Effector CD8-positive, alpha-beta T cell (primary cell): ENCODE results near the gene GRK3.
"Not testable (repeated sequence)": the region's sequence is repeated elsewhere in the genome, so short reads cannot be mapped to it uniquely, and the experiment has no call there.

Source experiments
- DNase-seq: peaks from one replicate; lab custom pipeline; 2025; lab: John Stamatoyannopoulos, UW

GRK3 gene

DNA sequence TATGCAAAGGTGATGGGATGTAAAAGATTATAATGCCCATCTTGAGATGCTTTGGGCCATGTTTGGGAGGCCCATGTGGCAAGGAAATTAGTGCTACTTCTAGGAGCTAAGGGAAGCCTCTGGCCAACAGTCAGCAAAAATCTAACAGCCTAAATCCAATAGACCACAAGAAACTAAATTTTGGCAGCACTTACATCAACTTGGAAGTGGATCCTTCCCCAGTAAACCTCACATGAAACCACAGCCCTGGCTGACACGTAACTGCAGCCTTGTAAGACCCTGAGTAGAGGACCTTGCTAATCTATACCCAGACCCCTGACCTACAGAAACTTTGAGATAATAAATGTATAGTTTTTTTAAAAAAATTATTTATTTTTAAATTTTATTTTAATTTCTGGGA is 13.1 kb upstream of the GRK3 start:
- DNase-seq, result no peak

DNA sequence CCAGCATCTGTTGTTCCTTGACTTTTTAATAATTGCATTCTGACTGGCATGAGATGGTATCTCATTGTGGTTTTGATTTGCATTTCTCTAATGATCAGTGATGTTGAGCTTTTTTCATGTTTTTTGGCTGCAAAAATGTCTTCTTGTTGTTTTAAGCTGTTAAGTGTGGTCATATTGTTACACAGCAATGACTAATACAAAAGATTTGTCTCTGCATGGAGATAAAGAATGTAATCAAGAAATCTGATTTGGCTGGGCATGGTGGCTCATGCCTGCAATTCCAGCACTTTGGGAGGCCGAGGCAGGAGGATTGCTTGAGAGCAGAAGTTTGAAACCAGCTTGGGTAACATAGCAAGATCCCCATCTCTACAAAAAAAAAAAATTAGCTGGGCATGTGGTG is 12.1 kb upstream of the GRK3 start:
- not testable (repeated sequence) for DNase-seq

DNA sequence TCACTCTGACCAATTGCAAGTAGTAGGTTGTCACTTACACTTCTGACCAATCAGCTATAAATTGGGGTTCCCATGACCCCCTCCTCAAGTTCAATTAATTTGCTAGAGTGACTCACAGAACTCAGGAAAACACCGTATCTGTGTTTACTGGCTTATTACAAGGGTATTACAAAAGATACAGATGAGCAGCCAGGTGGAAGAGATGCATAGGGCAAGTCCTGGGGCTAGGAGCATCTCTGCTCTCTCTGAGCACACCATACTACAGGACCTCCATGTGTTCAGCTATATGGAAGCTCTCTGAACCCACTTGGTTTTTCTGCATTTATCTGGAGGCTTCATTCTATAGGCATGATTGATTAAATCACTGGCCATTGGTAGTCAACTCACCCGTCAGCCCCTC is 11.3 kb upstream of the GRK3 start:
- no peak for DNase-seq

DNA sequence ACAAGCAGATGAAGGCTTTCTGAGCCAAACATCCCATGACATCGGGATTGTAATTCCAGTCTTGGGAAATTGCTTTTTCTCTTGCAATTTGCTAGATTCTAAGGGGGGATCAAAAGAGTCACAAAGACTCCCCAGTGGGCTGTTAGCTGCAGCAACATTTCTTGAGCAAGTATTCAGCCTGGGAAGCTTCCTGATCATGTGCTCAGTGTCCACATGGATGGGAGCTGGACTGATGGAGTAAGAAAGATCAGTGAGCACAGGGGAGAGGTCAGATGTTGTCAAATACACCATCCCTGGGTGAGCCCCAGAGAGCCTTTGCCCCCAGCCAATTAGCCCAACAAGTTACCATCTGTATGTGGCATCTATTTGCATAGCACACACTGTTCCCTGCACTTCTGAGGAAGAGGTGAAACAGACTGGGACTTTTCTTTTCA is 10.2 kb upstream of the GRK3 start:
- no peak for DNase-seq

DNA sequence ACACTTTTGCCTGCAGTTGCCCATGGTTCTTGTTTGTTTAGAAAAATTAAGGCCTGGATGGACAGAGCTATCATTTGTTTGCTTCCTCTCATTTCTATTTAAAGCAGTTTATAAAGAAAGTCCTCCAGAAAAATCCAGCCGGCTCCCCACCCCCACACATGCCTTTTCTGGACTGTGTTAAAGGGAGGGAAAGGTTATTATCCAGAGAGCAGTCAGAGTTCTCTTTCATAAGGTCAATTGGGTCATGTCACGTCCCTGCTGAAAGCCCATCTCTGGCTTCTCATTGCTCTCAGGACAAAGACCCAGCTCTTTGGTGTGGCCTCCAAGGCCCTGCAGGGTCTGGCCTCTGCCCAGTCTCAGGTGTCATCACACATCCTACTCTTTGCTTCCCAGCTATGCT is 9.8 kb upstream of the GRK3 start:
- DNase-seq, result no peak

DNA sequence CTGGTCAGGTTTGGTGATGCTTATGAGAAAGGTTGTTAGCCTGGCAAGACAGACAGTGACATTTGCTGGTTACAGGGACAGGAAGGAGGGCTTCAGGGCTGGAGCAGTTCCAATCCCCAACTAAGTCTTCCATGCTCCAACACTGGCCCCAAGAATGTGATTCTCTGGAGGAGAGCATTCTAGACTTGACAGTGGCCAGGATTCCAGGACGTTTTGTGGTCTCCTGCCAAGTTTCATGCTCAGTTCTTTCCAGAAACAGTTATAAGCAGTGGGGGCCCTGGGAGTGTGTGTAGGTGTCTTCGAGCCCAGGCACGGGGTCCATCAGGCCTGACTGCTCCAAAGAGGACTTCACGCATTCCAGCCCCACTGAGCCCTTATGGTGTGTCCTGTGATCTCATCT is 8.9 kb upstream of the GRK3 start:
- DNase-seq, result no peak

DNA sequence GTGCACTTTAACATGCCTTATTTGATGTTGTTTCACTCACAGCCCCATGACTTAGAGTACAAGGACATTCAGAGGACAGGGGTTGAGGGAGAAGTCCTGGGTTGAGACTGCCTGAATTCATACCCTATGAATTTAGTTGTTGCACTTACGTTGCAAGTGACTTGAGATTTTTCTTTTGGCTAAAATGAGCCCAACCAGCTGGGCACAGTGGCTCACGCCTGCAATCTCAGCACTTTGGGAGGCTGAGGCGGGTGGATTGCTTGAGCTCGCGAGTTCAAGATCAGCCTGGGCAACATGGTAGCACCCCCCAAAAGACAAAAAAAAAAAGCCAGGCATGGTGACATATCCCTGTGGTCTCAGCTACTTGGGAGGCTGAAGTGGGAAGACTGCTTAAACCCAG is 7.3 kb upstream of the GRK3 start:
- DNase-seq, result no peak

DNA sequence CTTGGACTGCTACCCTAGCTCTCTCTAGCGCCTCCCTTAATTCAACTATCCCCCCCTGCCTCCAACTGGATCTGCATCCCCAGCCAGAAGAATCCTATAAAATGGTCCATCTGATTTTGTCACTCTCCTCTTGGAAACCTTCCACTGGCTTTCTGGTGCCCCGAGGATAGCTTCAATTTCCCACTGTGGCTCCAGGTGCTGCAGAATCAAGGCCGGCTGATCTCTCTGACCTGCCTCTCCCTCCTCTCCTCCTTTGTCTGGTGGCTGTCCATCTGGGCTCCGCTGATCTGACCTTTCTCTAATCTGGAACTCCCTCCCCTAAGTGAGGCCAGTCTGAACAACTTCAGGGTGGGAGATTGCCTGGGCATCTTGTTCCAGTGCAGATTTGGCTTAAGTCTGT is 6.1 kb upstream of the GRK3 start:
- no peak for DNase-seq

DNA sequence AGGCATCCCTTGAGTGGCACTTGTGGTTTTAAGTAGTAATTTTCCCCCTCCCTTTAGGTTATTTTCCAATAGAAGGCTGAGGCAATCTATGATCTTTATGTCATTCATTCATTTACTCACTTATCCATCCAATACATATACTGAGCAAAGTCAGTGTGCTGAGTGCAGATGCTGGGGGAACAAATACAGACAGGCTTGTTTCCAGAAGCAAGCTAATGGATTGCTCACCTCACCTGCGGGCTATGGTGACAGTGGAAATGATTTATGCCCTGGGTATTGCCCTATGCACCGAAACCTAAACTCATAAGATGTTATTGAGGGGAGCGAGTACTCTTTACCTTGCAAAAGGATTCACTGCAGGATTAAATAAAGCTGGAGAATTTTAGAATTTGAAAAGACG is 4.6 kb upstream of the GRK3 start:
- not testable (repeated sequence) for DNase-seq

DNA sequence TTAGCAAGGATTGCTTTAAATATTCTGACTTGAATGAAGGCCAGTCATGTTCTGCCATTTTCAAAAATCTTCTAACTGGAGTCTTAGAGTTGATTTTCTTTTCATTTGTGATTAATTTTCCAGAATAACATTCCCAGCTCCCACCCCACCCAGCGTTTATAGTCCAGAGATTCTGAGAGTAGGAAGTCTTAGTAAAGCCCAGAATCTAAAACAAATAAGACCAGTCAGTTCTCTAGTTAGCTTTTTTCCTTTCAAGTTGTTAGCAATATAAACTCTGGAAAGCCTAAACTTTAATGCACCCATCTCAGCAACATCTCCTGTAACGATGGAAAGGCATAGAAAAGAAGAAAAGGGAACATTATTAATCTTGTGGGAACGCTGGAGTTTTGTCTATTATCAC is 3.3 kb upstream of the GRK3 start:
- DNase-seq, result not testable (repeated sequence)

DNA sequence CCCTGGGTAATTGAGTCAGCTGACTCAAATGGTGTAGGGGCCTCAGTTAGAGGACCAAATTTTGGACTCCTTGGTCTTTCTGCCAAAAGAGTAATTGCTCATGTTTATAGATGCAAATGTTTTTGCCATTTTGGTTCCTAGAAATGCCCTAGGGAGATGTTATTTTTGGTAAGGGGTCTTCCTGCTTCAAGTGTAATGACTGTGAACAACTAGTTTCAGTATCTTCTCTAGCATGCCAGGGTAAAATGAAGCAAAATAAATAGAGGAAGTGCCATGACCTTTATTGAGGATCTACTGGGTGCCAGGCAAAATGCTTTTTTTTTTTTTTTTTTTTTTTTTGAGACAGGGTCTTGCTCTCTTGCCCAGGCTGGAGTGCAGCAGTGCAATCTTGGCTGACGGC is 2.5 kb upstream of the GRK3 start:
- not testable (repeated sequence) for DNase-seq

DNA sequence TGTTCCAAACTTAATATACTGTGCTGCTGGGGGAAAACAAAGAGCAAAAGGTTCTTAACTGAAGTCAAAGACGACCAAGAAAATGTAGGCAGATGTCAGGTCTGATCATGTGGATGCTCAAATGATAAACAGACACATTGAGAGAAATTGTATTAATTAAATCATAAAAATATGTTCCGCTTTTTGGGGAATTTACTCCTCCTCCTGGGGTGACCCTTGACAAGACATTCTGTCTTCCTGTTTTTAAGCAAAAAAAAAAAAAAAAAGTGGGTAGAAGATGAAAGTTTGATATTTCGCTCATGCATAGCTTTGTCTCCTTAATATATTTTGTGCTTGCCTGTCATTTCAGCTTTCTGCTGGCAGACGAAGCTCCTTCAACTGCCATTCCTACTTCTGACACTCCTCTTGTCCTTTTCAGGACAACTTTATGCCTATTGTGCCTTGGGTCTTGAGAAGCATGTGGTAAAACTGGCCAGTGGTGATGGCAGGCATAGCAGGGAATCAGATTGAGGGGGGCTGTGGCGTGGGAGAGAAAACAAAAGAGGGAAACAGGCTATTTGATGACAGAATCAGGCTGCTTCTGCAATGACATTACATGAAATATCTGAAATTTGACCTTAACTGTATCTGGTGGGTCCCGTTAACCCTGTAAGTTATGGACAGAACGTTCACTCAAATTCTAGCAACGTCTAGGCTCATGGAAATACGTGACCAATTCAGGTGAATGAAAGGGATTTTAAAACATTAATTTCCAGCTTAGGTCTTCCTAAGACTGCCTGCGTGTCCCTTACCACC is 1.3 kb upstream of the GRK3 start:
- not testable (repeated sequence) for DNase-seq

DNA sequence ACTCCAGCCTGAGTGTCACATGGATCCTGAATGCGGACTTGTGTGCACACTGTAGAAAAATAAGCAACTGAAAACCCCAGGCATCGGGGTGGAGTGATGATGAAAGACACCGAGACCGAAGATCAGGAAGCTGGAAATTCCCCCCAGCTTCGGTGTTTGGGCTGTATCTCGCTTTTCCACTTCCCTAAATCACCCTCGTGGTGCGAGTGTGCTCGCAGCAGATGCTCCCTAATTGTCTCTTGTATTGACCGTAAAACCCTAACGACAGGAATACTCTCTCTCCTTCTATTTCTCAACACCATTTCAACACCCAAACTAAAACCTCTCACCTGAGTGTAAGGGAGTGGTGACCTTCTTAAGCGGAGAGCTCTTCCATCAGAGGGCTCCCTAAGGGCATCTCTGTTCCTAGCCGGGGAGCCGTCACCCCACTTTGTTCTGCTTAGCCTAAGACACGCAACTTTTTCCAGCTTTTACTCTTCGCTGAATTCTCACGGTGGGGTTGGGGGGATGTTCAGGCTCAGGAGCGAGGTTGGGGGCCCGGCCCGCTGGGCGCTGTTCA is 635 bp upstream of the GRK3 start:
- DNase-seq, result no peak

DNA sequence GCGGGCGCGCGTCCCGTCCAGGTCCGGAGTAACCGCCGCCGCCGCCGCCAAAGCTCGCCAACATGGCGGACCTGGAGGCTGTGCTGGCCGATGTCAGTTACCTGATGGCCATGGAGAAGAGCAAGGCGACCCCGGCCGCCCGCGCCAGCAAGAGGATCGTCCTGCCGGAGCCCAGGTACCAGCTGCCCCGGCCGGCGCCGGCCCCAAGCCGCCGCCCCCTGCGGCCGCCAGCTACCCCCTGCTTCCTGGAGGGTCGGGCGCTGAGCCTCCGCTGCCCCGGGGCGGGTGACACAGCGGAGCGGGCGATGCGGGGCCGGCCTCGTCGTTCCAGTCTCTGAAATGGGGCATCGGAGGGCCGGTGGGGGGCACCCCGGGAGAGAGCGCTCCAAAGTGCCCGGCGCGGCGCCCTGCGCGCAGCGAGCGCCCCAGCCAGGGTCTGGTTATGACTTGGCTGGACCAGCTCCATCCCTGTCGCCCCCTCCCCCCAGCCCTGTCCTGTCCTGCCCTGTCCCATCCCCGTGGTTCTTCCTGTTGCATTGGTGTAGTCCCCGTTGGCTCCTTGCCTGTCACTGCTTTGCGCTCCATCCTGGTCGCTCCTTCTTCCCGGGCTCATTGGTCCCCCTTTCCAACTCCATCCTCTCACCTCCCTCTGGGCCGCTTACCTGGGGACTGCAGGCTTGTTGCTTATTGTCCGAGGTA is 653 bp downstream of the GRK3 start:
- no peak for DNase-seq

DNA sequence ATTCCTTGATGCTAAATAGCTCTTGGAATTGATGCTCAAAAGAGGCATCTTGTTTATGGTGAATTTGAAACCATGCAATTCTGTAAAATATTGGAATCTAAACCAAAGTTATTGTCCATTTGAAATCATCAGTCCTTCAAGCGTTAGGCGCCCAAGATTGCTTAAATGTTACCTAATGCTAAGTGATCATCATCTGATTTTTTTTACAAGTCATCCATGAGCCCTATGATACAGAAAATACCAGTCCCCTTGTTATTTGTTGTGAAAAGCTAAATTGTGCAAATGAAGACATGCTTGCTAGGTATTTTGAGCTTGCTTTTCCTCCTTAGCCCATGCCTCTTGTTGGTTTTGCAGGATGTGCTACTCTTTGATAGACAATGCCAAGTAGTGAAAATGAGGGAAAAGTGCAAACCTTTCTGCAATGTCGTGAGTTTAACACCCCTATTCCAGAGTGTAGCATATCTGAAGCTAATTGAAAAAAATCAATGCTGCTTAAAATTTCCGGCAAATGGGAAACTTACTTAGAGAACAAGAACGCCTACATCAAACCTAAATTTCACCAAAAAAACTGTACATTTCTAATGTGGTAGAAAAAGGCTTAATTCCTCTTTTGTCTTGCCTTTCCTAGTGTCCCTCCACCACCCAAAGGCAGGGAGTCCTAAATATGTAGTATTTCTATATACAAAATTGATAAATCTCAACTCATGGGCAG is 1.9 kb downstream of the GRK3 start:
- no peak for DNase-seq

DNA sequence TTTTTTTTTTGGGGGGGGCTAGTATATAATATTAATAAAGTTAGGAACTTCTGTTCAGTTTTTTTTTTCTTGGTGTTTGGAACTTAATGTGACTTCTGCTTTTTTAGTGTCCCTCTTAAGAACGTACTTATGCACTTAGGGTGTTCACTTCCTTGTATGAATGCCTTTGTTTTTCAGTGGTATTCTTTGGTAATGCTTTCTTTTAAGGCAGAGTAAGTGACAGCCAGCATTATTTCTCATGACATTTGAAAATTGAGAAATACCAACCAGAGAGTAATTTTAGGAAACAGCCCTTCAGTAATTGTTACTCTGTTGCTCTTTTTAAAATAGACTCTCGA is 2.4 kb downstream of the GRK3 start:
- no peak for DNase-seq

DNA sequence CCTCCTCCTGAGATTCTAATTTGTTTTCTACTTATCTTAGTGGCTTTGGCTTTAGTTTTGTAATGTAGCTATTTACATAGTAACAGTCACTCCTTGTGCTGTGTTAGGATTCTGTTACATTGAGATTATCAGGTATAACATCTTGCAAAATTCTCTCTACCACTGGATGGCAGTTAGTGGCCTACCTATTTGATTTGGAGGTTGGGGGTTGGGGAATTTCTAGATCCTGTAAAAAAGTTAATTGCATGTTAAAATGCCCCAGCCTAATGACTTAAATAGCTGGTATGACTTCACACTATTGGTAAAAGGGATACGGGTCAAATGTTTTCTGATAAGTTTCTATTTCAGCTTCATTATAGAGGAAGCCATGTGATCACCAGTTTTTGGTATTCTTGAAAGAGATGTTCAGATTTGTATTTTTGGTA is 2.8 kb downstream of the GRK3 start:
- no peak for DNase-seq

DNA sequence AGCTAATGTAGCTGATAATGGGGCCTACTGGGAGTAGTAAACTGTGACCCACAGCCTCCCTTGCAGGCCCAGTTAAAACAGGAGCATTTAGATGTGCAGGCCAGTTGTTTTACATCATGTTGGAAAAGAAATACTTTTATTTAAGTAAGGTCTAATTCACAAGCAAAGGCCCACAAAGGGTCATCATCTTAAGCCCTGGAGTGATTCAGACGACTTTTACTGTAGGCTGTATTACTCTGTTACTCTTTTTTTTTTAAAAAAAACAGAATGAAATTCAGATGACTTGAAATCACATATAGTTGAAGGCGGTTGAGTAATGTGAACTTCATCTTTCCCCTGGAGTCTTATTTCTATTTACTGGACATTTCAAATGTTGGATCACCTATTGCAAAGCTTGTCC is 3.6 kb downstream of the GRK3 start:
- not testable (repeated sequence) for DNase-seq

DNA sequence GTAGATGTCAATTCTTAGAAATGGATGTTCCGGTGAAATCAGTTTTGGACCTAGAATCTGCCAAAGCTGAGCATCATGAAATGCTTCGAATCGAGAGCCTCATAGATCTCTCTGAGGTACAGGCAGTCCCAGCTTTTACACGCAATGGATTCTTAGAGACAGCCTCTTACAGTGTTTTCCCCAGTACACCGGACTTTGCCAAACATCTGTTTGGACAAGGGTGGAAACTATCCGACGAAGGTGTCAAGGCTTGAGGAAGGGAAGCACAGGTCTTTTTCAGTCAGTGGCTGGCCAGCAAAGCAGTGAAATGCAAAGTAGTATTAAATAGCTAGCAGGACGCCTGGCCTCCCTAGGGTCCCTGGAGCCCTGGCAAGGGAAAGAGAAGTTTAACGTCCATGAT is 4.9 kb downstream of the GRK3 start:
- no peak for DNase-seq

DNA sequence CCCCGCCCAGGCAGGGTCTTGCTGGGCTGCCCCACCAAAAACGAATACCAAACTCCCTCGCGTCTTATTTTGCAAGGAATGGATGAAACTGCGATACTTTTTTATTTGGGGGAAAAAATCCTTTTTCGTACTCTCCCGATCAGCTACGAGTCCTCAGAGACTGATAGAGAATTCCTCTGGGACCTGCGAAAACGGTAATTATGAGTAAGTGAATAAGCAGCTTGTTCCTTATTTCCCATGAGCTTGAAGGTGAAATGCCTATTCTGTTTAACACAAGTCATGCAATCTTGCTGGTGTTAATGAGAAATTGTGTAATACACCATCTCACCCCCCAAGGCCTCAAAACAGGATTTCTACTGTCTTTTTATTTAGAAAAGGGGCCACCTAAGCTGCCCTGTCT is 5.5 kb downstream of the GRK3 start:
- DNase-seq, result no peak

DNA sequence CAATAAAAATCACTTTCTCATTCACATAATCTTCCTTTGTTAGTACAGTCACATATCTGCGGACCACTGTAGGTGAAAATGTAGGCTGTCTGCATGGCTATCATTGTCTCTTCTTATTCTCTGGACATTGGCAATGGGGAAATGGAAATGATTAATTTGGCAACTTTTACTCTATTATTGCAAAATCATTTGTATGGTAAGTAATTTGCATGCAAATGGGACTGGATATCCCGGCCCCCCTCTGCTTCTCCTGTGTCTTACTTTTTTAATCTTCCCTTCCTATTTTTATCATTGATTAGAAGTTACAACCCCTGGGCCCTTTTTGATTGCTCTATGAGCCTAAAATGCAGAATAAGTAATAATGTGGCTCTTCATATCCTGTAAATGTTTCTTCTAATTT is 6.0 kb downstream of the GRK3 start:
- DNase-seq, result no peak

DNA sequence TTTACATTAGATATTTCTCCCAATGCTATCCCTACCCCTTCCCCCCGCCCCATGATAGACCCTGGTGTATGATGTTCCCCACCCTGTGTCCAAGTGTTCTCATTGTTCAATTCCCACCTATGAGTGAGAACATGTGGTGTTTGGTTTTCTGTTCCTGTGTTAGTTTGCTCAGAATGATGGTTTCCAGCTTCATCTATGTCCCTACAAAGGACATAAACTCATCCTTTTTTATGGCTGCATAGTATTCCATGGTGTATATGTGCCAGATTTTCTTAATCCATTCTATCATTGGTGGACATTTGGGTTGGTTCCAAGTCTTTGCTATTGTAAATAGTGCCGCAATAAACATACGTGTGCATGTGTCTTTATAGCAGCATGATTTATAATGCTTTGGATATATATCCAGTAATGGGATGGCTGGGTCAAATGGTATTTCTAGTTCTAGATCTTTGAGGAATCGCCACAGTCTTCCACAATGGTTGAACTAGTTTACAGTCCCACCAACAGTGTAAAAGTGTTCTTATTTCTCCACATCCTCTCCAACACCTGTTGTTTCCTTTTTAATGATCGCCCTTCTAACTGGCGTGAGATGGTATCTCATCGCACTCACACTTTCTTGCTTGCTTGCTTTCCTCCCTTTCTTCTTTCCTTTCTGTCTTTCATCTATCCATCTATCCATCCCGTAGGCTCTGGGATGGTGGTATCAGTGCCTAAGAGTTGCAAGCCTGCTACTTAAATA is 7.7 kb downstream of the GRK3 start:
- not testable (repeated sequence) for DNase-seq
